Occipital lobe (tissue), 2 donors: ENCODE measurements around the gene CAPN10. TPM values are rescaled to one million over a fixed set of nuclear protein-coding genes. Genes with fewer than 3 reads are reported as not detected.
"Not testable (repeated sequence)": the region's sequence is repeated elsewhere in the genome, so short reads cannot be mapped to it uniquely, and the experiment has no call there.

Source experiments
- DNase-seq: peaks from one replicate; lab custom pipeline; 2025; lab: John Stamatoyannopoulos, UW
- total RNA-seq: library from RNA; depleted of rRNA; stranded (reverse); fragments of >200 nt; gene quantifications from one replicate; pipeline ENCODE4 v1.2.3, GENCODE V29; 2014

CAPN10 gene, protein sequence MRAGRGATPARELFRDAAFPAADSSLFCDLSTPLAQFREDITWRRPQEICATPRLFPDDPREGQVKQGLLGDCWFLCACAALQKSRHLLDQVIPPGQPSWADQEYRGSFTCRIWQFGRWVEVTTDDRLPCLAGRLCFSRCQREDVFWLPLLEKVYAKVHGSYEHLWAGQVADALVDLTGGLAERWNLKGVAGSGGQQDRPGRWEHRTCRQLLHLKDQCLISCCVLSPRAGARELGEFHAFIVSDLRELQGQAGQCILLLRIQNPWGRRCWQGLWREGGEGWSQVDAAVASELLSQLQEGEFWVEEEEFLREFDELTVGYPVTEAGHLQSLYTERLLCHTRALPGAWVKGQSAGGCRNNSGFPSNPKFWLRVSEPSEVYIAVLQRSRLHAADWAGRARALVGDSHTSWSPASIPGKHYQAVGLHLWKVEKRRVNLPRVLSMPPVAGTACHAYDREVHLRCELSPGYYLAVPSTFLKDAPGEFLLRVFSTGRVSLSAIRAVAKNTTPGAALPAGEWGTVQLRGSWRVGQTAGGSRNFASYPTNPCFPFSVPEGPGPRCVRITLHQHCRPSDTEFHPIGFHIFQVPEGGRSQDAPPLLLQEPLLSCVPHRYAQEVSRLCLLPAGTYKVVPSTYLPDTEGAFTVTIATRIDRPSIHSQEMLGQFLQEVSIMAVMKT
- total RNA-seq, result 27.1 TPM

DNA sequence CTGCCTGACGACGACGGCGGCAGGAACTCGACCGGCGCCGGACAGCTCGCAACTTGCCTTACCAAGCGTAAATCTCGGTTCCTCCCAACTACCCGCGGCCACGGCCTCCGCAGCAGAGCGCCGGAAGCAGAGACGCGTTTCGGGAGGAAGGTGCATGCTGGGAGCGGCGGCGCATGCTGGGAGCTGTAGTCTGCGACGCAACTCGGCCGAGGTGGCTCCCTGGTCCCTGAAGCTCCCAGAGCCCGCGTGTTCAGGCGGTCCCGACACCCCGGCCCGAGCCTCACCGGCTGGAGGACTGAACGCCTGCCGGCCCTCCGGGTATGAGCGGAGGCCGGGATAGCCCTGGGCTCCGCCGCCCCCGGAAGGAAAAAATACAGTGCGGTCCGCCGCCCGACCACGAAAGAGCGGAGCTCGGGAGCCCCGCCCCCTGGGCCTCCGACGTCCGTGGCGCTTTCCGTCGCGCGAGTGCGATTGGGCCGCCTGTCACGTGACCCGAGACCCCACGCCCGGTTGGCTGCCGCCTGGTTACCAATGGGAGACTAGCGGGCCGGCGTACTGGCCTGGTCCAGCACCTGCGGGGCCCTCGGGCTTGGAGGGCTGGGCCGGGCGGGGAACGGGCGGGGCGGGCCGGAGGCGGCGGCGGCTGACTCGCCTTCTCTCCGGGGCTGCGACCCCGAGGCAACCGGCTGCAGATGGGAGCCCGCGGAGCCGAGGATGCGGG is at the start of gene CAPN10:
TSS of gene CAPN10 (plus strand) at position 537 of the 721 bp plus-strand sequence. CDS start at position 715, 178 bp downstream.
- peak; percentile 96 for DNase-seq

DNA sequence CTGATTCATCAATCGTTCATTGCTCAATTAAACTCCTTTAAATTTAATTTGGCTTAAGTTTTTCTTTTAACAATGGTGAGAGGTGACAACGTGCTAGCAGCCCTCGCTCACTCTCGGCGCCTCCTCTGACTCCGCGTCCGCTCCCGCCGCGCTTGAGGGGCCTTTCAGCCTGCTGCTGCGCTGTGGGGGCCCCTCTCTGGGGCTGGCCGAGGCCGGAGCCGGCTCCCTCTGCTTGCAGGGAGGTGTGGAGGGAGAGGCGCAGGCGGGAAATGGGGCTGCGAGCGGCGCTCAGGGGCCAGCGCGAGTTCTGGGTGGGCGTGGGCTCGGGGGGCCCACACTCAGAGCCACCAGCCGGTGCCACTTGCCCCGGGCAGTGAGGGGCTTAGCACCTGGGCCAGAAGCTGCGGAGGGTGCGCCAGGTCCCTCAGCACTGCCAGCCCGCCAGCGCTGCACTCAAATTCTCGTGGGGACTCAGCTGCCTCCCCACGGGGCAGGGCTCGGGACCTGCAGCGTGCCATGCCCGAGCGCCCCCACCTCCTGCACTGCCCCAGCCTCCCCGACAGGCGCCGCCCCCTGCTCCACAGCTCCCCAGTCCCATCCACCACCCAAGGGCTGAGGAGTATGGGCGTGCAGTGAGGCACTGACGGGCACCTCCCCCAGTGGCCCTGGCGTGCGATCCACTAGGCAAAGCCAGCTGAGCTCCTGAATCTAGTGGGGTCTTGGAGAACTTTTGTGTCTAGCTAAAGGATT is 48.3 kb upstream of the CAPN10 start:
- DNase-seq, result no peak

DNA sequence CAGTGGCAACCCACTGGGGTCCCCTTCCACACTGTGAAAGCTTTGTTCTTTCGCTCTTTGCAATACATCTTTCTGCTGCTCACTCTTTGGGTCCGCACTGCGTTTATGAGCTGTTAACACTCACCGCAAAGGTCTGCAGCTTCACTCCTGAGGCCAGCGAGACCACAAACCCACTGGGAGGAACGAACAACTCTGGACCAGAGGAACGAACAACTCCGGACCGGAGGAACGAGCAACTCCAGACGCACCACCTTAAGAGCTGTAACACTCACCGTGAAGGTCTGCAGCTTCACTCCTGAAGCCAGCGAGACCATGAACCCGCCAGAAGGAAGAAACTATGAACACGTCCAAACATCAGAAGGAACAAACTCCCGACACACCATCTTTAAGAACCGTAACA is 47.4 kb upstream of the CAPN10 start:
- DNase-seq, result not testable (repeated sequence)

DNA sequence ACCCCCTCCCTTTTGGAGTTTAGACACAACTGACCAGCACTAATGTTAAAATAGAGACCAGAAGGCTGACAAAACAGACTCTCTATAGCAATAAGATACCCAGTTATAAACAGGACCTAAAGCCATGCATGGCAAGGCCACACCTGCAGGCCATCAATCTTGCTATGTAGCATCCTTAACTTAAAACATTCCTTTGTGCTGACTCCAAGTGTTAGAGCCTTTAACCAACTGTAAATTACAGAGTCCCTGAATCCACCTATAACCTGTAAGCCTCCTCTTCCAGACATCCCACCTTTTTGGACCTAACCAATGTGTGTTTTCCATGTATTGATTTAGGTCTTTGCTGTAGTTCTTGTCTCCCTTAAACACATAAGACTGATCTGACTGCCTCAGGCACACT is 46.6 kb upstream of the CAPN10 start:
- no peak for DNase-seq

DNA sequence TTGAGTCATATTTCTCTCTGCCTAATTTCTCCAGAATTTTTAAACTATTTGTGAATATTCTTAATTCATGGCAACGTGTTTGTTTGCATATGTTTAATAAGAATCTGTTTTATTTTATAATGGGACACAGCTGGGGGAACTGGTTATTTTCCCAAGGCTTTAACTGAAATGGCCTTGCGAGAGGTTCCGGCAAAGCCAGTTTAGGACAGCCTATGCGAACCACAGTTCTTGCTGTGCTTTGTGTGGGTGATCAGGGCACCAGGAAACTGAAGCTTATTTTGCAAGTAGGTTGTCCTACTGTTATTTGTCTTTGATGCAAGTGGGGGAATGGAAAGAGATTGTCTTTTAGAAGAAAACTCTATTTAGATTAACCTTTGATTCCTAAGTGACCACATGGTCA is 35.2 kb upstream of the CAPN10 start:
- DNase-seq, result no peak

DNA sequence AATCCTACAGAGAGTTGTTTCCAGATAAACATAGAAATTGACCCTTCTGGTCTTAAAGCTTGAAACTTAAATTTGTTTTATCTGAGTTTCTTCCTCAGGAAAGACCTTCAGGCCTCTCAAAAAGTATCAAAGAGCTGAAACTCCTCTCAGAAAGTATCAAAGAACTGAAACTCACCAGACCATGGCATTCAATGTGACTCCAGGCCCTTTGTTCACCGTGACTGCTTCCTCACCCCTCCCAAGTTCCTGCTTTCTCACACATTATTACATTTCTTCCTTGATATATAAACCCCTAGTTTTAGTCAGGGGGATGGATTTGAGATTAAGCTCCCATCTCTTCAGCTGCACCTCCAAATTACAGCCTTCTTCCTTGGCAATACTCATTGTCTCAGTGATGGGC is 34.7 kb upstream of the CAPN10 start:
- no peak for DNase-seq

DNA sequence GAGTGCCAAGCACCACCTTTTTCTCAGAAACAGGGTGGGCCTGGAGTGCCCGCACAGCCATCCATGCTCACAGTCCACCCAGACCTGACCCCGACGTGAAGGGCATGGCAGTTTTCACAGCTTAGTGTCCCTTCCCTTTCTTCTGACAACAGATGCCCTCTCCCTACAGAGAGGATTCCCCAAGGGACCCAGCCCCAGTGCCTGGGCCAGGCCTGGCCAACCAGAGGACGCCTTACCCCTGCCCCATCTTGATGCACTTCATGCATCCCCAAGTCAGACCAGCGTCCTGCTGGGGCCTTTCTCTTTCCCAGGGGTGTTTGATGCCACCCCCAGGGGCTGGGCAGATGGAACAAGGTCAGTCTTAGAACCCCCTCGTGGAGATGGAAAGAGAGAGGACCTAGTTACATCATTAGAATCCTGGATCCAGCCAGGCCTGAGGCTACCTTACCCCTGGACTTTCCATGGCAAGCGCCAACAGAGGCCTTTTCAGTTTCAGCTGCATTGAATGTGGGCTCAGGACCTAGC is 32.5 kb upstream of the CAPN10 start:
- DNase-seq, result no peak

DNA sequence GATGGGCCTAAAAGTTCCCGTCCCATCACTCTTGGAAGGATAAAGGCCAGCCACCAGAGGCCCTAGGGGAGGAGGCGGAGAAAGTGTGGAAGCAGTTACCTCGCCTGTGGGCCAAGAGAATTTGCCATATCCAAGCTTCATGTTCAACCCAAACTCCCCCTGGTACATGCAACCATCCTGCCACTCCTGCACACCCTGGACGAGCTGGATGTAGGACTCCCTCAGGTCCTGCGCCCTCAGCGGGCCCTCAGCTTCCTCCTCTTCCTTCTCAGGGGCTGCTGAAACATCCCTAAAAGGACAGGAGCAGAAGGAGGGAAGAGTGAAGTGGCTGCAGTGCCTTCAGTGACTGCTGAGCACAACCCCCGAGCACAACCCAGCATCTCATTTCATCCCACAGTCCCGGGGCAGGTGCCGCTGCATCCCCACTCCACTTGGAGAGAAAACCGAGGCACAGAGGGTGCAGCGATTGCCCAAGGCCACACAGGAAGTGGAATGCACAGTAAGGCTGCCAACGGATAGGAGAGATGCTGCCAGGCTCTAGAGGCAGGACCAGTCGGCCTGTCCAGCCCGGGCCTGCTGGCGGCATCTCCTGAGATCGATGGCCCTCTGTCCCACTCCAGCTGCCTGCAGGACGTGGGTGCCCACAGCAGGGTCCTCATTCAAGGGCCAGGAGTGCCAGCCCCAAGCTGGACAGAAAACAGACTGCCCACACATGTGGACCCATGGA is 31.6 kb upstream of the CAPN10 start:
- DNase-seq, result no peak

DNA sequence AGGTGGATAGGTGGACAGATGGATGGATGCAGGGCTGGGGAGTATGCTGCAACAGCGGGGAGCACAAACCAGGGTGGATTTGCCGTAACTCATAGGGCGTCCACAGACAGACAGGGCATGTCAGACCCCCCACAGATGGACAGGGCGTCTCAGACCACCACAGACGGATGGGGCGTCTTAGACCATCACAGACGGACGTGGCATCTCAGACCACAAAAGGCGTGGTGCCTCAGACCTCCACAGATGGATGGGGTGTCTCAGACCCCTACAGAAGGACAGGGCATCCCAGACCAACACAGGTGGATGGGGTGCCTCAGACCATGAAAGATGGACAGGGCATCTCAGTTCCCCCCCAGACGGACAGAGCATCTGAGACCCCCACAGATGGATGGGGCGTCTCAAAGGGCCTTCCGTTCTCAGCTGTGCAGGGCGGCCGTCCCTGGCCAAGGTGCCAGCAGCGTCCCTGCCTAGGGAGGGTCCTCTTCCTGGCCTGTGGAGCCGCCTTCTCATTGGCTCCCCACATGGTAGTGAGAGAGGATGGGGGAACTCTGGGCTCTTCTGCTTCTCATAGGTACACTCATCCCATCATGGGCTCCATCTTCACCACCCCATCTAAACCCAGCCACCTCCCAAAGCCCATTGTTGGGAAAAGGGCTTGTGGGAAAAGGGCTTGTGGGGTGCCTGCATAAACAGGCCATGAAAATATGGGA is 30.8 kb upstream of the CAPN10 start:
- no peak for DNase-seq

DNA sequence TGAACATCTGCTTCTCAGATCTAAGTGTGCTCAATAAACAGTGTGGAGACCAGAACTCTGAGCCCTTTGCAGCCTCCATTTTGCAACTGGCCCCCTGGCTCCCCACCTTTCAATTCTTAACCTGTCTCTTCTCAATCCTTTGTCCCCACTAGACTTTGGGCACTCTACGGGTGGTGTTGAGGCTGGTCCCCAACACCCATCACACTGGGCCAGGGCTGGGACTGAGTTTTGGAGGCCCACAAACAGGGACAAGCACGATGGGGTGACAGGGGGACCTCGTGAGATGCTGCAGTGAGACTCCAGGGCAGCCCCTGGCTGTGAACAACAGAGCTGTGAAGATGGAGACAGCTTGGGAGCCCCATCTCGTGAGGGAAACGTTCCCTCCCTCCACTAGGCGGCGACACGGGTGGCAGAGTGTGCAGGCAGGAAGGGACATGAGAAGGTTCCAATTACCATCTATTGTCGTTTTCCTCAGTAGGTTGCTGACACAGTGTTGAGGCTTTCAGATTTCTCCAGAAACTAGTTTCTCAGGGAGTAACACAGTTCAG is 29.9 kb upstream of the CAPN10 start:
- DNase-seq, result no peak

DNA sequence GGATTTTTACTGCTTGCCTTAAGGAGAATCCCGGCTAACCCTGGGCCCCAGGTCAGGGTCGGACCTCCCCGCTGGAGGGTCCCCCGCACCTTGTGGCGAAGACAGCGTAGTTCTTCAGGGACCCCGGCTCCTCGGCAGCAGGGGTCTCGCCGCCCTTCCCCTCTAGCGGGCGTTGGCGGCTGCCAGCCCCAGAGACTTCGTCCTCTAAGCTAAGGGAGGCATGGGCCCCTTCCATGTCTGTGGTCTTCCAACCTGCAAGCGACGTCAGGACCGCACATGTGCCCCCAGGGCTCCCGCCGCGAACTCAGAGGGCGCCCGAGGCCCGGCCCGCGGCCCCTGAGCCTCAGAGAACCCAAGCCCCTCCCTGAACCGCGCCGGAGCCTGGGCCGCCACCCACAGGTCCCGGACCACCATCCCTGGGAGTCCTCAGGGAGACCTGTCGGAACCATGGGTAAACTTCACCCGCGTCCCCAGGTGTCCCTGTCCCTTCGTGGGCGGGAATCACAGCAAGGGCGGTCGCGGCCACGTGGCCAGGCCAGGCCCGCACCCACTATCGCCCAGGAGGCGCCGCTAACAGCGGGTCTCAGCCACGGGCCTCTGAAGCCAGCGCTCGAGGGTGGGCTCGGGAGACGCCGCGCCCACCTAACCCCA is 29.3 kb upstream of the CAPN10 start:
- no peak for DNase-seq

DNA sequence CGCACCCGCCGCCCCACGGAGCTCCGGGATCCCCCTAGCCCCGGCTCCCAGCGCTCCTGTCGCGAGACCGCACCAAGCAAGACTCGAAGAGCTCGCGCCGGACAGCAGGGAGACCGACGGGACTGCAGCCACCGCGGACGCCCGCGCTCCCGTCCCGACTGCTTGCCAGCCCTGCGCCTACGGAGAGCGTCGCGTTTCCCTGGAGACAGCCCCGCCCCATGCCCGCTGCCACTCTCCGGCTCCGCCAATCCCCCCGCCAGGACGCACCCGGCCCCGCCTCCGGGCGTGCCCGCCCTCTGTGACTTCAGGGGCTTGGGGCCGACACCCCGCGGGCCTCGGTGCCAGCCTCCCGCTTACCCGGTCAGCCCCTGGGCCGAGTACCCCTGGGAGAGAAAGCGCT is 28.7 kb upstream of the CAPN10 start, which contains the start of gene ANKMY1:
TSS of gene ANKMY1 (minus strand) at position 181 of the 400 bp plus-strand sequence. CDS start 653 bp downstream, outside the sequence.
- DNase-seq, result peak; percentile 42

DNA sequence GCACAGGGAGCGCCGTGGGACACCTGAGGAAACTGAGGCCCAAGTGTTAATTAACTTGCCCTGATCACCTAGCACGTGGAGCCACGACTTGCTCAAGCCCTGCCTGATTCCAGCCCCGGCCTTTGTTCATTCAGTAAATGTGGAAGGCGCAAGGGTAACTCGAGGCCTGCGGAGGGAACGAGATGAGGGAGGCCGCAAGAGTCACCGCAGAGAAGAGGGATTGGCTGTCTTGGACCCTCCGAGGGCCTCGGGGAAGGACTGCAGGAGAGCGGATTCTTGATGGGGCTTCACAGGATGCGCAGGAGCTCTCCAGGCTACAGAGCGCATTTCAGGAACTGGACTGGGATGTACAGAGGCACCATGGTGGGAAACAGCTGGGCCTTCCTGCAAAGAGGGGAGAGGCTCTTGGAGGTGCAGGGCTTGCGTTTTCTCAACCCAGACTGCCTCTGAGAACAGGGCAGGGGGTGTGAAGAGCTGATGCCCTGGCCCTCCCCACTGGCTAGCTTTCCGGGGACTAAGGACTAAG is 28.2 kb upstream of the CAPN10 start:
- no peak for DNase-seq

DNA sequence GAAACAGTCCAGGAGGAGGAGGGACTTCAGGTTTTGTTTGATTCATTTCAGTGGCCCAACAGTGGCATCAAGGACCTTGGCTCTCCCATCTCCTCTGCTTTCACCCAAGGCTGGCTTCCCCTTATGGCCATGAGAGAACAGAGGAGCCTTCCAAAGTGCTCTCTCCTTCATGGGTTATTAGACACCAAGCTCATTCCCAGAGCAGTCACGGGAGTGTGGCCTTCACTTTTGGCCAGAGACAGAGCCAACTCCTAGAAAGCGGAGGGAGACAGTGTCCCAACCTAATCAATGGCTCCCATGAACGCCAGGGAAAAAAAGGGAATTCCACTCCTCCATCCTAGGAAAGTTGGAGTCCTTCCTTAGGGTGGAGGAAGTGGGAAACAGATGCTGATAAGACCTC is 27.2 kb upstream of the CAPN10 start:
- no peak for DNase-seq

DNA sequence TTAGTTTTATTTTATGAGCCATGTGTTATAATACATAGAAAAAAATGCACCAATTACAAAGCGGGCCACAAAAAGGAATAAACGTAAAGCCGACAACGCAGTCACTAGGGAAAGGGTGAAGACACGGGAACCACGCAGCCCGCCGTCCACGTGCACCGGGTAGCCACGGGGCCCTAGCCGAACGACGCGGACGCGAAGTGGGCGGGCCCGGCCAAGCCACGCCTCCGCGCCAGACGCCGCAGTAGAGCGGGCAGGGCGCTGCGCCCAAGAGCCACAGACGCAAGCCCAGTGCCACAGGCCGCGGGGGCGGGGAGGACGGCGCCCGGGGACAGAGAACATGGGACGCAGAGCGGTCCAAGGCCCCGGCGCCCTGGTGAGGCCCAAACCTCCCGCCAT is 26.5 kb upstream of the CAPN10 start, which contains the start of gene DUSP28:
TSS of gene DUSP28 (plus strand) at position 274 of the 396 bp plus-strand sequence. CDS start 328 bp downstream, outside the sequence.
- DNase-seq, result peak; percentile 86

DNA sequence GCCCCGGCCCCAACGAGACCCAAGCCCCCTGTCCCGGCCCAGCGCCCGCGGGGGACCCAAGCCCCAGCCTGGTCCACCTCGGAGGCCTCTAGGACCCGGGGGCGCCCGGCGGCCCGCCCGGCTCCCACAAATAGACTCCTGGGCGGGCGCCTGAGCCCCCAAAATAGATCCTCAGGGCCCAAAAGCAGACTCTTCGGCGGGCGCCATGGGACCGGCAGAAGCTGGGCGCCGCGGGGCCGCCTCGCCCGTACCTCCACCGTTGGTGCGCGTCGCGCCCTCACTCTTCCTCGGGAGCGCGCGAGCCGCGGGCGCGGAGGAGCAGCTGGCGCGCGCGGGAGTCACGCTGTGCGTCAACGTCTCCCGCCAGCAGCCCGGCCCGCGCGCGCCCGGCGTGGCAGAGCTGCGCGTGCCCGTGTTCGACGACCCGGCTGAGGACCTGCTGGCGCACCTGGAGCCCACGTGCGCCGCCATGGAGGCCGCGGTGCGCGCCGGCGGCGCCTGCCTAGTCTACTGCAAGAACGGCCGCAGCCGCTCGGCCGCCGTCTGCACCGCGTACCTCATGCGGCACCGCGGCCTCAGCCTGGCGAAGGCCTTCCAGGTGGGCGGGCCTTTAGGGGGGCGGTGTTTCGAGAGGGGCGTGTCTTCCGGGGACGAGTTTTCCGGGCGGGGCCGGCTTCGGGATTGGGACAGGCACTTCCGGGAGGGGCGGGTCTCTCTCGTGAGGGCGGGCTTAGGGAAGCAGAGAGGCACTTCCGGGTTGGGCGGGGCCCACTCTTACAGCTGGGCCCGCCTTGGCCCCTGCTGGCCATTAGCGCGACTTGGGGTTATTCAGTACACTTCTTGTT is 25.8 kb upstream of the CAPN10 start:
- peak; percentile 98 for DNase-seq

DNA sequence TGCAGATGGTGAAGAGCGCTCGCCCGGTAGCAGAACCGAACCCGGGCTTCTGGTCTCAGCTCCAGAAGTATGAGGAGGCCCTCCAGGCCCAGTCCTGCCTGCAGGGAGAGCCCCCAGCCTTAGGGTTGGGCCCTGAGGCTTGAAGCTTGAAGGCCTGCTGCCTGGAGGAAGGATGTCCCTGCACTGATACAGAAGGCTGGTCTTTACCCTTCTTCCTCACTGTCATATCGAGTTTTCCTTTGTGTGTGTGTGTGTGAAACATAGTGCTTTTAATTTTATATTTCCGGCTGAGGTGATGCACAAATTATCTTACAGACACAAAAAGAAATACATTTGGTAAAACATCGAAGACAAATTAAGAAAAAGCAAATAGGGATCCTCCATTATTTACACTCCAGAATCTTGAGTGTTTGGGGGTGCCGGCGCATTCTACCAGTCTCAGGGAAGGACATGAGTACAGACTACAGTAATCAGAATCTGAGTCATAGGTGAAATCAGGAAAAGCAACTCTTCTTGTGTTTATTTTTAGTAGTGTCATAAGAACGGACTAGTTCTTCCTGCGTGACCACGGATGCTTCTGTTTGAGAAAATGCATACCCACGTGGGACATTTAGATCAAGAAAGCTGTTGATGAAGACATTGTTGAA is 25.1 kb upstream of the CAPN10 start:
- DNase-seq, result no peak
